ENCODE measurements around the gene IFNLR1. TPM values are rescaled to one million over a fixed set of nuclear protein-coding genes. Genes with fewer than 3 reads are reported as not detected.

The IFNLR1 gene
- total and polyA plus RNA-seq, 2 of the 8 experiments (the other 6 are each of a cell fraction or from before 2014, with no cell fraction given) = 6.8 to 10.1 TPM

DNA sequence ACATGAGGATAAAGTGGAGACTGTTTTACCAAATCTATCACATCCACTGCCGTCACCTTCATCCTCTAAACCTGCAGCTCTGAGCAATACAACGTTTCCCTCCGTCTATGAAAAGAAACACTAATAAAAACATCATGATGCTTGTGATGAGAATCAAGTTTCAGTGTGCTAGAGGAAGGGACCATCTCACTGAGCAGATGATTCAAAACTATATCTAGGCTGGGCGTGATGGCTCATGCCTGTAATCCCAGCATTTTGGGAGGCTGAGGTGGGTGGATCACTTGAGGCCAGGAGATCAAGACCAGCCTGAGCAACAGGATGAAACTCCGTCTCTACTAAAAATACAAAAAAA is 60.4 kb downstream of the IFNLR1 start:
- CTCF ChIA-PET (ENCODE audit: partially characterized antibody) = interaction anchor here (0.8 to 1.7 kb wide), 12 partner anchors 10 to 316 kb away, joined by 3 to 7 read pairs (median 4); no protein-coding TSS in a partner anchor
- no peak overlapping the region for H3K4me3 ChIP-seq (ENCODE audit: extremely low read depth in 1 of 4, insufficient read depth in 2 of 4, low read depth in 3 of 4, low read length in 4 of 4)
- H3K27me3 ChIP-seq (replicated peaks in 1 of 4; ENCODE audit: control insufficient read depth in 3 of 4, extremely low read depth in 1 of 4, insufficient read depth in 3 of 4, low read length in 3 of 4) = no peaks in the 10 kb centered on the region; a peak in 3 of 7 replicates
- H3K56ac ChIP-seq (replicated peaks; ENCODE audit: insufficient read length, low read depth, low read length) = no peak overlapping the region
- H2BK120ac ChIP-seq (replicated peaks; ENCODE audit: low read depth, low read length) = no peak overlapping the region
- H2BK20ac ChIP-seq (ENCODE audit: low read length) = no peak overlapping the region
- no peak overlapping the region for H4K91ac ChIP-seq (replicated peaks; ENCODE audit: insufficient read length, low read length)
- H3K9ac ChIP-seq (replicated peaks in 1 of 4; ENCODE audit: extremely low read depth in 1 of 4, low read depth in 3 of 4, low read length in 3 of 4) = no peak overlapping the region
- H3K4ac ChIP-seq (replicated peaks; ENCODE audit: insufficient read length, low read depth, low read length) = no peak overlapping the region
- H2BK5ac ChIP-seq (ENCODE audit: low read depth, low read length) = no peak overlapping the region
- no peaks in the 10 kb centered on the region for H3K23me2 ChIP-seq (ENCODE audit: low read depth, low read length)
- no peak overlapping the region for H2AK5ac ChIP-seq (ENCODE audit: low read depth, low read length)
- H3K4me1 ChIP-seq (replicated peaks in 1 of 4; ENCODE audit: control insufficient read depth in 3 of 4, insufficient read depth in 4 of 4, low read length in 3 of 4) = peaks cover 0 to 3% (median 0%) of the 10 kb centered on the region in 4 experiments; a peak in 2 of 7 replicates
- H3K4me2 ChIP-seq (ENCODE audit: insufficient read depth in 1 of 2, low read depth in 2 of 2, low read length in 2 of 2) = no peak overlapping the region
- TF ChIP-seq GTF2F1 (IDR thresholded peaks at IDR 0.05; ENCODE audit: borderline replicate concordance, low read depth, low read length) (no peak), TCF12 (IDR thresholded peaks at IDR 0.05; ENCODE audit: low read depth, low read length) (no peak), EGR1 (IDR thresholded peaks at IDR 0.05; ENCODE audit: borderline replicate concordance, low read depth, low read length) (no peak), RXRA (IDR thresholded peaks at IDR 0.05; ENCODE audit: insufficient read depth, low read depth, low read length) (no peak), GABPA (IDR thresholded peaks at IDR 0.05; ENCODE audit: borderline replicate concordance, insufficient read depth, low read length) (no peak), TEAD4 (IDR thresholded peaks at IDR 0.05; ENCODE audit: low read depth, low read length) (no peak), CHD1 (IDR thresholded peaks at IDR 0.05; ENCODE audit: low read depth, low read length) (no peak), NANOG (IDR thresholded peaks at IDR 0.05; ENCODE audit: insufficient read depth, low read depth, low read length, poor library complexity, severe bottlenecking) (no peak)
- TF ChIP-seq, protein P1, sequence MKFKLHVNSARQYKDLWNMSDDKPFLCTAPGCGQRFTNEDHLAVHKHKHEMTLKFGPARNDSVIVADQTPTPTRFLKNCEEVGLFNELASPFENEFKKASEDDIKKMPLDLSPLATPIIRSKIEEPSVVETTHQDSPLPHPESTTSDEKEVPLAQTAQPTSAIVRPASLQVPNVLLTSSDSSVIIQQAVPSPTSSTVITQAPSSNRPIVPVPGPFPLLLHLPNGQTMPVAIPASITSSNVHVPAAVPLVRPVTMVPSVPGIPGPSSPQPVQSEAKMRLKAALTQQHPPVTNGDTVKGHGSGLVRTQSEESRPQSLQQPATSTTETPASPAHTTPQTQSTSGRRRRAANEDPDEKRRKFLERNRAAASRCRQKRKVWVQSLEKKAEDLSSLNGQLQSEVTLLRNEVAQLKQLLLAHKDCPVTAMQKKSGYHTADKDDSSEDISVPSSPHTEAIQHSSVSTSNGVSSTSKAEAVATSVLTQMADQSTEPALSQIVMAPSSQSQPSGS (IDR thresholded peaks at IDR 0.05; ENCODE audit: low read length) = no peak
- DNase-seq (ENCODE audit: low read depth in 1 of 2, low spot score in 2 of 2) = no peak
- H2BK12ac ChIP-seq (ENCODE audit: low read depth, low read length) = no peak overlapping the region
- peaks cover 3 to 5% of the 10 kb centered on the region in 2 experiments; a peak in 1 of 4 replicates for H3K9me3 ChIP-seq (ENCODE audit: insufficient read depth in 2 of 2, low read depth in 1 of 2, low read length in 1 of 2)
- H3K14ac ChIP-seq (ENCODE audit: insufficient read length) = no peak overlapping the region
- no peak overlapping the region for H4K8ac ChIP-seq (ENCODE audit: extremely low read depth, insufficient read depth, low read length)
- no peak overlapping the region for H3K18ac ChIP-seq (ENCODE audit: extremely low read depth, low read length)
- no peak for FAIRE-seq
- H3K79me2 ChIP-seq (ENCODE audit: control insufficient read depth in 1 of 2, insufficient read depth in 2 of 2, low read length in 2 of 2) = no peaks in the 10 kb centered on the region
- POLR2A ChIA-PET (ENCODE audit: partially characterized antibody) = interaction anchor here (1.9 kb wide), 1 partner anchor 24 kb away, joined by 19 read pairs; no protein-coding TSS in a partner anchor
- H4K20me1 ChIP-seq (replicated peaks in 1 of 2; ENCODE audit: control insufficient read depth in 1 of 2, insufficient read depth in 2 of 2, low read length in 2 of 2) = no peaks in the 10 kb centered on the region
- 95% methylated on average over 5 of the region's 5 CpGs; no CpG with 5 or more reads in 1 of the 2 experiments for WGBS, 2 experiments (ENCODE audit: extremely low coverage in 1 of 2, insufficient coverage in 1 of 2, insufficient read length in 1 of 2, insufficient replicate concordance in 2 of 2, low coverage in 1 of 2, low lambda C conversion rate in 2 of 2, missing lambda C conversion rate in 1 of 2)
- H3K27ac ChIP-seq (ENCODE audit: low read depth, low read length) = no peak overlapping the region
- H4K5ac ChIP-seq (ENCODE audit: insufficient read length, low read depth, low read length) = no peak overlapping the region
- H3K79me1 ChIP-seq (ENCODE audit: low read depth, low read length) = no peaks in the 10 kb centered on the region
- H3K23ac ChIP-seq (ENCODE audit: insufficient read length) = no peak overlapping the region
- H3K36me3 ChIP-seq (ENCODE audit: control insufficient read depth in 2 of 4, insufficient read depth in 4 of 4, low read length in 3 of 4) = no peaks in the 10 kb centered on the region
- no peak overlapping the region for H2AFZ ChIP-seq (ENCODE audit: low read length)
- H2BK15ac ChIP-seq (ENCODE audit: low read length) = no peak overlapping the region

Measured in H1 (cell line).